A549 (cell line): ENCODE measurements around the gene RAB29. TPM values are rescaled to one million over a fixed set of nuclear protein-coding genes. Genes with fewer than 3 reads are reported as not detected.

Experiments
- ATAC-seq, 2 experiments: fragments of 200-7000 bp in 1 of 2; fragments of >200 bp in 1 of 2; cut with Nextera tagmentation in 1 of 2; cut with Tn5 transposase in 1 of 2; 3 replicates each; pipeline versions ENCODE4 v1.8.0 to v1.9.1; 2018 to 2020; ENCODE audit warnings: mild to moderate bottlenecking in 1 of 2, moderate library complexity in 1 of 2
- CTCF ChIA-PET: fragments of 300-600 bp; sonication (Branson Sonifier 250); formaldehyde crosslinking; extraction: SDS; loops from one replicate; lab custom pipeline; 2021; ENCODE audit warnings: antibody characterized with exemption, inconsistent platforms; lab: Yijun Ruan, JAX
- POLR2A ChIA-PET: fragments of 350-600 bp; formaldehyde crosslinking; extraction: SDS; loops from one replicate; lab custom pipeline; 2021; ENCODE audit warnings: antibody characterized with exemption, inconsistent platforms; lab: Yijun Ruan, JAX
- DNase-seq, 2 experiments: peaks; one replicate each; pipeline versions ENCODE4 v3.0.0 to v3.0.0-alpha.2; 2011 to 2016; ENCODE audit warnings: low read depth in 1 of 2, low spot score in 1 of 2
- FAIRE-seq: peaks from 2 replicates; lab custom pipeline; 2011; peaks lifted over from hg19 to GRCh38; lab: Jason Lieb, UNC
- H3K27ac ChIP-seq, 2 experiments: fragments of >200 bp; sonication (Bioruptor Twin); formaldehyde crosslinking; 3 replicates each; pipeline ENCODE4 v1.5.1; 2016 to 2017
- H3K4me1 ChIP-seq: fragments of >200 bp; sonication (Bioruptor Twin); formaldehyde crosslinking; 3 replicates; pipeline ENCODE4 v1.6.1; 2016
- H3K4me2 ChIP-seq: fragments of >200 bp; sonication (Bioruptor Twin); formaldehyde crosslinking; 3 replicates; pipeline ENCODE4 v1.6.1; 2016
- H3K4me3 ChIP-seq: fragments of >200 bp; sonication (Bioruptor Twin); formaldehyde crosslinking; 3 replicates; pipeline ENCODE4 v1.5.1; 2016
- H3K9me3 ChIP-seq: fragments of >200 bp; sonication (Bioruptor Twin); formaldehyde crosslinking; 3 replicates; pipeline ENCODE4 v1.6.1; 2016
- ATOH8 ChIP-seq: fragments of 250-450 bp; sonication (Bioruptor Pico); IDR thresholded peaks from 2 replicates; pipeline ENCODE4 v1.5.0; 2020; ENCODE audit warnings: low read depth, mild to moderate bottlenecking, moderate library complexity
- CBX8 ChIP-seq: fragments of 200-600 bp; sonication (generic); IDR thresholded peaks from 2 replicates; pipeline ENCODE4 v1.6.1; 2016
- CEBPB ChIP-seq, 2 experiments: fragments of >200 bp in 1 of 2; sonication (Bioruptor Twin) in 1 of 2; formaldehyde crosslinking in 1 of 2; IDR thresholded peaks; 2 replicates each; pipeline ENCODE4 v1.6.1; 2012 to 2016
- EHMT2 ChIP-seq: fragments of 200-600 bp; sonication (generic); IDR thresholded peaks from 2 replicates; pipeline ENCODE4 v1.6.1; 2016; ENCODE audit warnings: antibody characterized with exemption, low read depth, mild to moderate bottlenecking, moderate library complexity
- ELK1 ChIP-seq: fragments of 150-350 bp; IDR thresholded peaks from 2 replicates; pipeline ENCODE4 v1.6.1; 2014; ENCODE audit warnings: low read depth, mild to moderate bottlenecking, low read length
- EP300 ChIP-seq, 2 experiments: fragments of >200 bp; sonication (Bioruptor Twin); formaldehyde crosslinking; IDR thresholded peaks; 2 replicates in 1 of 2; 3 replicates in 1 of 2; pipeline ENCODE4 v1.6.1; 2016 to 2017
- FOSL2 ChIP-seq, 2 experiments: fragments of 450-650 bp in 1 of 2; fragments of >200 bp in 1 of 2; sonication (Bioruptor Twin) in 1 of 2; formaldehyde crosslinking; IDR thresholded peaks; 2 replicates each; pipeline versions ENCODE4 v1.5.0 to v1.6.1; 2016 to 2020; ENCODE audit warnings: mild to moderate bottlenecking in 1 of 2, moderate library complexity in 1 of 2
- FOXS1 ChIP-seq: fragments of 250-450 bp; sonication (Bioruptor Pico); IDR thresholded peaks from 2 replicates; pipeline ENCODE4 v1.5.0; 2020; ENCODE audit warnings: mild to moderate bottlenecking, moderate library complexity
- HDAC2 ChIP-seq: fragments of 200-600 bp; sonication (generic); IDR thresholded peaks from 2 replicates; pipeline ENCODE4 v1.6.1; 2016
- HEYL ChIP-seq: fragments of 250-450 bp; sonication (Bioruptor Pico); IDR thresholded peaks from 2 replicates; pipeline ENCODE4 v1.8.0; 2021; ENCODE audit warnings: mild to moderate bottlenecking, moderate library complexity
- HOXB5 ChIP-seq: fragments of 250-450 bp; sonication (Bioruptor Pico); IDR thresholded peaks from 2 replicates; pipeline ENCODE4 v1.5.0; 2020; ENCODE audit warnings: mild to moderate bottlenecking, moderate library complexity
- KDM1A ChIP-seq: fragments of 200-600 bp; sonication (generic); IDR thresholded peaks from 2 replicates; pipeline ENCODE4 v1.6.1; 2016; ENCODE audit warnings: low read depth, mild to moderate bottlenecking
- KDM5A ChIP-seq: fragments of 200-600 bp; sonication (generic); IDR thresholded peaks from 2 replicates; pipeline ENCODE4 v1.6.1; 2016; ENCODE audit warnings: antibody characterized with exemption, mild to moderate bottlenecking
- MAZ ChIP-seq: fragments of 150-350 bp; IDR thresholded peaks from 2 replicates; pipeline ENCODE4 v1.6.1; 2014; ENCODE audit warnings: antibody characterized with exemption, low read depth, low read length, borderline replicate concordance
- MYC ChIP-seq: IDR thresholded peaks from 2 replicates; pipeline ENCODE4 v1.6.1; 2012; ENCODE audit warnings: mild to moderate bottlenecking, inconsistent platforms, low read length, improper control_type of control experiment, borderline replicate concordance
- NR3C1 ChIP-seq: fragments of >200 bp; sonication (Bioruptor Twin); formaldehyde crosslinking; IDR thresholded peaks from 3 replicates; pipeline ENCODE4 v1.6.1; 2017
- POLR2A ChIP-seq: IDR thresholded peaks from 2 replicates; pipeline ENCODE4 v1.6.1; 2012; ENCODE audit warnings: mild to moderate bottlenecking, low read length
- POLR2AphosphoS2 ChIP-seq: conservative IDR thresholded peaks from 2 replicates; pipeline ENCODE4 v1.6.1; 2012; ENCODE audit warnings: low read length, improper control_type of control experiment, inconsistent platforms
- RARB ChIP-seq: fragments of 250-450 bp; sonication (Bioruptor Pico); IDR thresholded peaks from 2 replicates; pipeline ENCODE4 v1.8.0; 2021; ENCODE audit warnings: mild to moderate bottlenecking, moderate library complexity
- RFX5 ChIP-seq: fragments of 450-650 bp; IDR thresholded peaks from 2 replicates; pipeline ENCODE4 v1.7.1; 2014; ENCODE audit warnings: antibody characterized with exemption, mild to moderate bottlenecking, moderate library complexity
- SMC3 ChIP-seq: fragments of >200 bp; sonication (Bioruptor Twin); formaldehyde crosslinking; IDR thresholded peaks from 3 replicates; pipeline ENCODE4 v1.6.1; 2018; ENCODE audit warnings: inconsistent platforms
- TP53 ChIP-seq: fragments of 250-450 bp; sonication (Bioruptor Pico); IDR thresholded peaks from 2 replicates; pipeline ENCODE4 v1.5.0; 2021; ENCODE audit warnings: mild to moderate bottlenecking, moderate library complexity
- USF2 ChIP-seq: fragments of 450-650 bp; IDR thresholded peaks from 2 replicates; pipeline ENCODE4 v1.6.1; 2014; ENCODE audit warnings: antibody characterized with exemption
- ZC3H11A ChIP-seq: fragments of 450-650 bp; IDR thresholded peaks from 2 replicates; pipeline ENCODE4 v1.6.1; 2014; ENCODE audit warnings: antibody characterized with exemption, mild to moderate bottlenecking
- ZNF302 ChIP-seq: fragments of 250-450 bp; sonication (Bioruptor Pico); IDR thresholded peaks from 2 replicates; pipeline ENCODE4 v1.9.0; 2021; ENCODE audit warnings: inconsistent platforms, mild to moderate bottlenecking, moderate library complexity
- ZSCAN20 ChIP-seq: fragments of 250-450 bp; sonication (Bioruptor Pico); IDR thresholded peaks from 2 replicates; pipeline ENCODE4 v1.8.0; 2022; ENCODE audit warnings: mild to moderate bottlenecking, moderate library complexity
- WGBS: methylation state at CpG from one replicate; pipeline ENCODE4 v1.1.6; 2017; ENCODE audit errors: missing lambda C conversion rate; 5-methylcytosine and 5-hydroxymethylcytosine counted together
- polyA plus RNA-seq, 4 experiments: library from polyadenylated mRNA; depleted of rRNA in 3 of 4; stranded (reverse); fragments of >200 nt; fragmentation: RNase III in 1 of 4; extraction: RNeasy Plus Mini Kit Qiagen cat#74134 plus additional on column Dnase treatment in 1 of 4; gene quantifications; 2 replicates in 3 of 4; 3 replicates in 1 of 4; pipeline ENCODE4 v1.2.3, GENCODE V29; 2011 to 2017

The RAB29 gene
- polyA plus RNA-seq, 2 of the 4 experiments (the other 2 are of a cell fraction), result 9.8 to 17.9 TPM

GRCh38 chr1:205764578-205764977, 10.7 kb downstream of the RAB29 start:
- no peaks in the 10 kb centered on the region for H3K9me3 ChIP-seq
- H3K4me3 ChIP-seq, result no peak overlapping the region
- ChIA-PET POLR2A (no interaction called here), CTCF (interaction anchor here (0.6 to 1.7 kb wide), 3 partner anchors 27 to 213 kb away, joined by 3 to 7 read pairs (median 3); no protein-coding TSS in a partner anchor)
- no peak for DNase-seq
- no peak for ATAC-seq
- TF ChIP-seq ZSCAN20 (CRISPR knock-in tag) (no peak), HEYL (CRISPR knock-in tag) (no peak), EP300 (IDR thresholded peaks at IDR 0.05) (no peak), ATOH8 (CRISPR knock-in tag) (no peak), FOXS1 (CRISPR knock-in tag) (no peak), RARB (CRISPR knock-in tag) (no peak), MAZ (no peak), ZC3H11A (no peak), HOXB5 (CRISPR knock-in tag) (no peak), CEBPB (IDR thresholded peaks at IDR 0.05) (no peak), HDAC2 (no peak), RFX5 (no peak), KDM5A (no peak), MYC (no peak), NR3C1 (no peak), POLR2A (no peak), SMC3 (no peak)
- no peak overlapping the region for H3K27ac ChIP-seq
- H3K4me2 ChIP-seq, result no peak overlapping the region
- FAIRE-seq, result no peak
- 96% methylated on average over 2 of the region's 2 CpGs for WGBS
- H3K4me1 ChIP-seq, result peaks cover 5% of the 10 kb centered on the region; the same call in 1 of the 3 replicates

GRCh38 chr1:205763980-205764379, 11.3 kb downstream of the RAB29 start:
- DNase-seq (no peak), ATAC-seq (no peak), FAIRE-seq (no peak)
- Histone ChIP-seq H3K9me3 (no peaks in the 10 kb centered on the region), H3K27ac (no peak overlapping the region), H3K4me2 (no peak overlapping the region), H3K4me1 (peaks cover 5% of the 10 kb centered on the region; the same call in 1 of the 3 replicates), H3K4me3 (no peak overlapping the region)
- ChIA-PET CTCF (interaction anchor here (0.6 to 1.1 kb wide), 5 partner anchors 12 to 1257 kb away, joined by 3 to 5 read pairs (median 3); no protein-coding TSS in a partner anchor), POLR2A (no interaction called here)
- TF ChIP-seq FOSL2 (IDR thresholded peaks at IDR 0.05) (no peak), FOSL2 (CRISPR knock-in tag; IDR thresholded peaks at IDR 0.05) (no peak), CBX8 (no peak), USF2 (no peak), TP53 (no peak), EHMT2 (no peak), KDM1A (no peak), ELK1 (no peak), MYC (no peak), POLR2AphosphoS2 (no peak), ZNF302 (CRISPR knock-in tag) (no peak), SMC3 (no peak)
